HG02884 (cell line): Measurements from ENCODE around the gene GPX4.

ENCODE experiments used
- ATAC-seq: cut with Tn5 transposase; IDR thresholded peaks from one replicate; pipeline ENCODE4 v1.9.1; 2021; ENCODE audit warnings: mild to moderate bottlenecking, moderate library complexity; ENCODE audit not compliant: unreplicated experiment

GPX4 gene

GRCh38 chr19:1084024-1084868 lies 19.5 kb upstream of the GPX4 start:
- no peak for ATAC-seq

GRCh38 chr19:1085053-1085658 lies 18.6 kb upstream of the GPX4 start:
- no peak for ATAC-seq

GRCh38 chr19:1085676-1086442 lies 17.9 kb upstream of the GPX4 start:
- no peak for ATAC-seq

GRCh38 chr19:1086613-1087012 lies 17.2 kb upstream of the GPX4 start:
- ATAC-seq, result no peak

GRCh38 chr19:1087813-1088415 lies 15.9 kb upstream of the GPX4 start:
- no peak for ATAC-seq

GRCh38 chr19:1088416-1089010 lies 15.3 kb upstream of the GPX4 start:
- ATAC-seq, result no peak

GRCh38 chr19:1089126-1089771 lies 14.5 kb upstream of the GPX4 start:
- ATAC-seq, result no peak

GRCh38 chr19:1089891-1090290 lies 13.9 kb upstream of the GPX4 start:
- no peak for ATAC-seq

GRCh38 chr19:1090731-1091543 lies 12.9 kb upstream of the GPX4 start:
- no peak for ATAC-seq

GRCh38 chr19:1091544-1092175 lies 12.1 kb upstream of the GPX4 start:
- ATAC-seq, result no peak

- ATAC-seq, result no peak
These were observed 10.5 kb upstream of the GPX4 start for GRCh38 chr19:1093330-1093729.

GRCh38 chr19:1093811-1094553 lies 9.8 kb upstream of the GPX4 start:
- no peak for ATAC-seq

GRCh38 chr19:1094655-1094977 lies 9.2 kb upstream of the GPX4 start:
- ATAC-seq, result no peak

- peak; percentile 72 for ATAC-seq
These were observed 8.7 kb upstream of the GPX4 start, which contains the start of gene POLR2E for GRCh38 chr19:1094978-1095701. POLR2E (minus strand) TSS chr19:1095375; CDS start chr19:1095315, 60 bp downstream.

- no peak for ATAC-seq
These were observed 6.0 kb upstream of the GPX4 start for GRCh38 chr19:1097810-1098176.

GRCh38 chr19:1098177-1099051 lies 5.4 kb upstream of the GPX4 start:
- no peak for ATAC-seq

GRCh38 chr19:1101337-1101698 lies 2.5 kb upstream of the GPX4 start:
- ATAC-seq, result no peak
